Limb (tissue), 2 donors: ENCODE results near the gene PLXNA2.
A peak's percentile ranks its signal among the peaks of the same experiment; 100 is the strongest.

Experiments
- DNase-seq, 2 donors: peaks; one replicate each; pipeline ENCODE4 v3.0.0-alpha.2; 2016; ENCODE audit errors: extremely low spot score in 2 of 2

PLXNA2 gene

GRCh38 chr1:208242941-208243526 lies 1.1 kb downstream of the PLXNA2 start:
- no peak for DNase-seq

GRCh38 chr1:208242146-208242545 lies 2.0 kb downstream of the PLXNA2 start:
- DNase-seq = no peak

GRCh38 chr1:208241512-208241911 lies 2.7 kb downstream of the PLXNA2 start:
- no peak for DNase-seq

- DNase-seq = peak in 1 of 2 donors; percentile 48
Observed at GRCh38 chr1:208240662-208241355, 3.4 kb downstream of the PLXNA2 start.

GRCh38 chr1:208239473-208240381 lies 4.5 kb downstream of the PLXNA2 start:
- DNase-seq = peak in 1 of 2 donors; percentile 36

- peak; percentile 52 to 76 for DNase-seq
Observed at GRCh38 chr1:208238710-208239472, 5.3 kb downstream of the PLXNA2 start.

GRCh38 chr1:208237241-208237640 lies 6.9 kb downstream of the PLXNA2 start:
- DNase-seq = peak in 1 of 2 donors; percentile 2

GRCh38 chr1:208235982-208236761 lies 8.0 kb downstream of the PLXNA2 start:
- DNase-seq = peak in 1 of 2 donors; percentile 61

- no peak for DNase-seq
Observed at GRCh38 chr1:208235356-208235981, 8.7 kb downstream of the PLXNA2 start.

- no peak for DNase-seq
Observed at GRCh38 chr1:208234721-208235120, 9.5 kb downstream of the PLXNA2 start.

GRCh38 chr1:208233978-208234377 lies 10.2 kb downstream of the PLXNA2 start:
- DNase-seq = no peak

GRCh38 chr1:208233546-208233945 lies 10.6 kb downstream of the PLXNA2 start:
- peak; percentile 46 to 65 for DNase-seq

GRCh38 chr1:208232662-208233038 lies 11.5 kb downstream of the PLXNA2 start:
- no peak for DNase-seq

- DNase-seq = peak in 1 of 2 donors; percentile 66
Observed at GRCh38 chr1:208231881-208232661, 12.1 kb downstream of the PLXNA2 start.

- DNase-seq = no peak
Observed at GRCh38 chr1:208230668-208231529, 13.3 kb downstream of the PLXNA2 start.

GRCh38 chr1:208228550-208228949 lies 15.6 kb downstream of the PLXNA2 start:
- DNase-seq = no peak

GRCh38 chr1:208228026-208228425 lies 16.2 kb downstream of the PLXNA2 start:
- DNase-seq = no peak

GRCh38 chr1:208227366-208227765 lies 16.8 kb downstream of the PLXNA2 start:
- DNase-seq = no peak
